Stimulated activated CD8-positive, alpha-beta memory T cell treated with anti-CD3 and anti-CD28 coated beads, Interleukin-12 subunit alpha, Interleukin-12 subunit beta, amount 100 ng/mL, for 4 hours (primary cell): ENCODE measurements around the gene MB.

Source experiments
- DNase-seq: peaks from one replicate; pipeline ENCODE4 v3.0.0-alpha.2; 2020; ENCODE audit warnings: low read depth

Gene MB

GRCh38 chr22:35615156-35615555, 2.0 kb downstream of the MB start:
- DNase-seq: no peak

GRCh38 chr22:35614404-35614803, 2.7 kb downstream of the MB start:
- DNase-seq: no peak

GRCh38 chr22:35612903-35613302, 4.2 kb downstream of the MB start:
- no peak for DNase-seq

- DNase-seq: no peak
These were observed 5.1 kb downstream of the MB start for GRCh38 chr22:35611891-35612576.

GRCh38 chr22:35611200-35611890, 5.8 kb downstream of the MB start:
- no peak for DNase-seq

- no peak for DNase-seq
These were observed 6.4 kb downstream of the MB start for GRCh38 chr22:35610741-35611140.

GRCh38 chr22:35609761-35610160, 7.4 kb downstream of the MB start:
- DNase-seq: no peak

- no peak for DNase-seq
These were observed 7.9 kb downstream of the MB start for GRCh38 chr22:35609261-35609660.

GRCh38 chr22:35608088-35608487, 9.0 kb downstream of the MB start:
- no peak for DNase-seq

- DNase-seq: no peak
These were observed 10.2 kb downstream of the MB start for GRCh38 chr22:35606916-35607315.

GRCh38 chr22:35605851-35606481, 11.2 kb downstream of the MB start:
- no peak for DNase-seq

GRCh38 chr22:35605369-35605680, 11.8 kb downstream of the MB start:
- DNase-seq: no peak

GRCh38 chr22:35604621-35605368, 12.3 kb downstream of the MB start:
- no peak for DNase-seq

GRCh38 chr22:35601743-35602615, 15.2 kb downstream of the MB start:
- no peak for DNase-seq

- no peak for DNase-seq
These were observed 16.0 kb downstream of the MB start for GRCh38 chr22:35601013-35601580.

GRCh38 chr22:35600476-35600875, 16.7 kb downstream of the MB start:
- no peak for DNase-seq

- no peak for DNase-seq
These were observed 17.8 kb downstream of the MB start for GRCh38 chr22:35599364-35599763.

- DNase-seq: no peak
These were observed 18.8 kb downstream of the MB start for GRCh38 chr22:35598396-35598710.

GRCh38 chr22:35597692-35598395, 19.3 kb downstream of the MB start:
- no peak for DNase-seq

- DNase-seq: no peak
These were observed 20.3 kb downstream of the MB start for GRCh38 chr22:35596821-35597220.

GRCh38 chr22:35594686-35595085, 22.4 kb downstream of the MB start:
- DNase-seq: no peak
